ENCODE data around the gene DNAH14. TPM values are rescaled to one million over a fixed set of nuclear protein-coding genes. Genes with fewer than 3 reads are reported as not detected.
"Not testable (repeated sequence)": the region's sequence is repeated elsewhere in the genome, so short reads cannot be mapped to it uniquely, and the experiment has no call there.

DNAH14 gene
- total and polyA plus RNA-seq, 12 donors: 7.6 to 25.3 (median 16.5) TPM

DNA sequence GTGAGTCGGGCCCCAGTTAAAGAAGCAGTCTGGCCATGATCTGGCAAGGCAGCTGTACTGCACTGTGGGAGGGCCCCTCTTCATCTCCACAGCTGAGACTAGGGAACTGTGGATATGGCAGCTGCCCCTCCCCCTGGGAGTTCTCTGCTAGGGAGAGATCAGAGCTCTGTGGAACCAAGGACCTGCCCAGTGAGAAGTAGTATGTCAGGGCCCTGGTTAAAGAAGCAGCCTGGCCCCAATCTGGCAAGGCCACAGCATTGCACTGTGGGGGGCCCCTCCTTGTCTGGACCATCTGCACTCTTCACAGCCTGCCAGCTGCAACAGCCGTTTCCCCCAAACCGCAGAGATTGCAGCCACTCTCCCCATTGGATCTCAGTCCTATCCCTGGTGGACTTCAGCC, 208.5 kb downstream of the DNAH14 start:
- Histone ChIP-seq H3K27ac (no peak overlapping the region), H3K36me3 (replicated peaks in 1 of 2) (no peaks in the 10 kb centered on the region), H3K27me3 (no peaks in the 10 kb centered on the region), H3K4me3 (no peak overlapping the region), H3K9me3 (replicated peaks in 1 of 3) (no peaks in the 10 kb centered on the region), H3K4me1 (replicated peaks in 1 of 2) (no peaks in the 10 kb centered on the region)
- DNase-seq: no peak
- WGBS, 4 donors: 81 to 100% (median 87%) methylated on average over 1 to 3 of the region's 3 CpGs
- TF ChIP-seq, protein P1, sequence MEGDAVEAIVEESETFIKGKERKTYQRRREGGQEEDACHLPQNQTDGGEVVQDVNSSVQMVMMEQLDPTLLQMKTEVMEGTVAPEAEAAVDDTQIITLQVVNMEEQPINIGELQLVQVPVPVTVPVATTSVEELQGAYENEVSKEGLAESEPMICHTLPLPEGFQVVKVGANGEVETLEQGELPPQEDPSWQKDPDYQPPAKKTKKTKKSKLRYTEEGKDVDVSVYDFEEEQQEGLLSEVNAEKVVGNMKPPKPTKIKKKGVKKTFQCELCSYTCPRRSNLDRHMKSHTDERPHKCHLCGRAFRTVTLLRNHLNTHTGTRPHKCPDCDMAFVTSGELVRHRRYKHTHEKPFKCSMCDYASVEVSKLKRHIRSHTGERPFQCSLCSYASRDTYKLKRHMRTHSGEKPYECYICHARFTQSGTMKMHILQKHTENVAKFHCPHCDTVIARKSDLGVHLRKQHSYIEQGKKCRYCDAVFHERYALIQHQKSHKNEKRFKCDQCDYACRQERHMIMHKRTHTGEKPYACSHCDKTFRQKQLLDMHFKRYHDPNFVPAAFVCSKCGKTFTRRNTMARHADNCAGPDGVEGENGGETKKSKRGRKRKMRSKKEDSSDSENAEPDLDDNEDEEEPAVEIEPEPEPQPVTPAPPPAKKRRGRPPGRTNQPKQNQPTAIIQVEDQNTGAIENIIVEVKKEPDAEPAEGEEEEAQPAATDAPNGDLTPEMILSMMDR (IDR thresholded peaks at IDR 0.05): no peak
- TF ChIP-seq POLR2A (IDR thresholded peaks at IDR 0.05): no peak
- intact Hi-C loops (cut with DNase I): no loop called here

- no peaks in the 10 kb centered on the region for H3K36me3 ChIP-seq (replicated peaks in 1 of 2)
- TF ChIP-seq, protein P1 (IDR thresholded peaks at IDR 0.05): no peak
- TF ChIP-seq POLR2A (IDR thresholded peaks at IDR 0.05): no peak
- no peak for DNase-seq
- no peaks in the 10 kb centered on the region for H3K9me3 ChIP-seq (replicated peaks in 1 of 3)
- no peak overlapping the region for H3K4me3 ChIP-seq
- H3K4me1 ChIP-seq (replicated peaks in 1 of 2): no peaks in the 10 kb centered on the region
- H3K27ac ChIP-seq: no peak overlapping the region
- intact Hi-C loops (cut with DNase I): no loop called here
- H3K27me3 ChIP-seq: no peaks in the 10 kb centered on the region
Observed at GRCh38 chr1:225143001-225143400, 213.5 kb downstream of the DNAH14 start.

DNA sequence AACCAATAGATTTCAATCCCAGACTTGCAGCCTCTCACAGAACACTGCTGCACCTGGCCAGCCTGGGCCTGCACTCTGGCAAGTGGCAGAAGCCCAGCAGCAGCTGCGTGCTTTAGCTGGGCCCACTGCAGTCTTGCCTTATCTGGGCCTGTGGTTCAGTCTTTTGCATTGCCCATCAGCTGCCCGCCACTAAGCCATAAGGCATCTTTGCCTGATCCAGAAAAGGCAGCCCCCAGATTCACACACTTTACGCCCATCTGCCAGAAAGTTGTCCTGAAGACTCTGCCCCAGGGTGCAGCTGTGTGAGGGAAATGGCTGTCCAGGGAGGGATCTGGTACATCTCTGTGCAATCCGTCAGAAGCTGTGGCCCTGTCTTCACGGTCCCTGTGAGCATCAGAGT, 217.0 kb downstream of the DNAH14 start:
- no peaks in the 10 kb centered on the region for H3K4me1 ChIP-seq (replicated peaks in 1 of 2)
- intact Hi-C loops (cut with DNase I): no loop called here
- TF ChIP-seq POLR2A (IDR thresholded peaks at IDR 0.05): no peak
- TF ChIP-seq, protein P1 (IDR thresholded peaks at IDR 0.05): no peak
- H3K4me3 ChIP-seq: no peak overlapping the region
- no peaks in the 10 kb centered on the region for H3K27me3 ChIP-seq
- no peak overlapping the region for H3K27ac ChIP-seq
- no peaks in the 10 kb centered on the region for H3K9me3 ChIP-seq (replicated peaks in 1 of 3)
- no peak for DNase-seq
- WGBS, 4 donors: 69 to 93% (median 86%) methylated on average over 4 to 5 of the region's 5 CpGs
- H3K36me3 ChIP-seq (replicated peaks in 1 of 2): no peaks in the 10 kb centered on the region

- intact Hi-C loops (cut with DNase I); H3K27me3 ChIP-seq; H3K27ac ChIP-seq; H3K4me3 ChIP-seq; DNase-seq; H3K9me3 ChIP-seq (replicated peaks in 1 of 3); H3K36me3 ChIP-seq (replicated peaks in 1 of 2); H3K4me1 ChIP-seq (replicated peaks in 1 of 2): not testable (repeated sequence)
Observed at GRCh38 chr1:225147791-225148190, 218.3 kb downstream of the DNAH14 start.

GRCh38 chr1:225152061-225152460, 222.6 kb downstream of the DNAH14 start:
- no peaks in the 10 kb centered on the region for H3K9me3 ChIP-seq (replicated peaks in 1 of 3)
- H3K27ac ChIP-seq: no peak overlapping the region
- DNase-seq: no peak
- H3K4me1 ChIP-seq (replicated peaks in 1 of 2): no peaks in the 10 kb centered on the region
- no peaks in the 10 kb centered on the region for H3K27me3 ChIP-seq
- no peak overlapping the region for H3K4me3 ChIP-seq
- H3K36me3 ChIP-seq (replicated peaks in 1 of 2): no peaks in the 10 kb centered on the region
- intact Hi-C loops (cut with DNase I): no loop called here
- TF ChIP-seq, protein P1 (IDR thresholded peaks at IDR 0.05): no peak
- no peak for TF ChIP-seq POLR2A (IDR thresholded peaks at IDR 0.05)

All from adrenal gland (tissue), 12 donors.